H9 (cell line): ENCODE results near the gene FSD1. TPM values are rescaled to one million over a fixed set of nuclear protein-coding genes. Genes with fewer than 3 reads are reported as not detected.

Source experiments
- DNase-seq: peaks from one replicate; pipeline ENCODE4 v3.0.0-alpha.2; 2017
- H2AFZ ChIP-seq: one replicate; pipeline ENCODE4 v1.6.1; 2013; ENCODE audit warnings: mild to moderate bottlenecking, low read length, control low read depth, moderate library complexity
- H2AK5ac ChIP-seq: 2 replicates; pipeline ENCODE4 v1.6.1; 2013; ENCODE audit warnings: low read length, control low read depth, mixed read lengths; ENCODE audit not compliant: insufficient read length
- H2BK120ac ChIP-seq: one replicate; pipeline ENCODE4 v1.6.1; 2013; ENCODE audit warnings: low read depth, mild to moderate bottlenecking, low read length, control low read depth, inconsistent platforms; ENCODE audit not compliant: poor library complexity, severe bottlenecking
- H2BK12ac ChIP-seq: 2 replicates; pipeline ENCODE4 v1.6.1; 2013; ENCODE audit warnings: low read length, control low read depth, mixed read lengths, low read depth; ENCODE audit not compliant: insufficient read length
- H2BK15ac ChIP-seq: 2 replicates; pipeline ENCODE4 v1.6.1; 2013; ENCODE audit warnings: low read depth, low read length, control low read depth
- H2BK20ac ChIP-seq: one replicate; pipeline ENCODE4 v1.6.1; 2013; ENCODE audit warnings: low read depth, mild to moderate bottlenecking, low read length, control low read depth, inconsistent platforms; ENCODE audit not compliant: poor library complexity, severe bottlenecking
- H2BK5ac ChIP-seq: 2 replicates; pipeline ENCODE4 v1.6.1; 2013; ENCODE audit warnings: low read length, control low read depth, mixed read lengths; ENCODE audit not compliant: insufficient read length
- H3K14ac ChIP-seq: 2 replicates; pipeline ENCODE4 v1.6.1; 2013; ENCODE audit warnings: low read length, control low read depth; ENCODE audit not compliant: insufficient read depth
- H3K18ac ChIP-seq: 2 replicates; pipeline ENCODE4 v1.6.1; 2013; ENCODE audit warnings: low read depth, mild to moderate bottlenecking, mixed read lengths, low read length, control low read depth; ENCODE audit not compliant: insufficient read length
- H3K23ac ChIP-seq: 2 replicates; pipeline ENCODE4 v1.6.1; 2013; ENCODE audit warnings: low read length, control low read depth, mixed read lengths, low read depth; ENCODE audit not compliant: insufficient read length
- H3K23me2 ChIP-seq: 2 replicates; pipeline ENCODE4 v1.6.1; 2013; ENCODE audit warnings: low read depth, mild to moderate bottlenecking, mixed read lengths, low read length, control low read depth; ENCODE audit not compliant: insufficient read length, poor library complexity, severe bottlenecking
- H3K27ac ChIP-seq: 2 replicates; pipeline ENCODE4 v1.5.1; 2013; ENCODE audit warnings: low read length, control low read depth, mixed read lengths, low read depth; ENCODE audit not compliant: insufficient read length
- H3K27me3 ChIP-seq: 2 replicates; pipeline ENCODE4 v1.6.1; 2013; ENCODE audit warnings: low read length, control low read depth, inconsistent platforms; ENCODE audit not compliant: insufficient read depth
- H3K4ac ChIP-seq: 2 replicates; pipeline ENCODE4 v1.6.1; 2013; ENCODE audit warnings: low read depth, mild to moderate bottlenecking, control low read depth, inconsistent platforms, low read length, moderate library complexity
- H3K4me1 ChIP-seq: 2 replicates; pipeline ENCODE4 v1.6.1; 2013; ENCODE audit warnings: low read length, control low read depth, inconsistent platforms; ENCODE audit not compliant: insufficient read depth
- H3K4me2 ChIP-seq: 2 replicates; pipeline ENCODE4 v1.6.1; 2013; ENCODE audit warnings: low read length, control low read depth, mixed read lengths; ENCODE audit not compliant: insufficient read length, insufficient read depth
- H3K56ac ChIP-seq: 2 replicates; pipeline ENCODE4 v1.6.1; 2013; ENCODE audit warnings: low read depth, mild to moderate bottlenecking, mixed read lengths, low read length, control low read depth; ENCODE audit not compliant: insufficient read length
- H3K79me1 ChIP-seq: 2 replicates; pipeline ENCODE4 v1.6.1; 2013; ENCODE audit warnings: low read depth, mild to moderate bottlenecking, moderate library complexity, low read length, control low read depth, inconsistent platforms; ENCODE audit not compliant: insufficient read depth, poor library complexity, severe bottlenecking
- H3K79me2 ChIP-seq: 2 replicates; pipeline ENCODE4 v1.6.1; 2013; ENCODE audit warnings: low read length, control low read depth, inconsistent platforms; ENCODE audit not compliant: insufficient read depth
- H3K9ac ChIP-seq: 2 replicates; pipeline ENCODE4 v1.6.1; 2013; ENCODE audit warnings: low read length, control low read depth, mixed read lengths; ENCODE audit not compliant: insufficient read length; ENCODE audit errors: extremely low read depth
- H3K9me3 ChIP-seq: one replicate; pipeline ENCODE4 v1.6.1; 2013; ENCODE audit warnings: low read depth, low read length, inconsistent platforms; ENCODE audit not compliant: control insufficient read depth
- H3T11ph ChIP-seq: one replicate; pipeline ENCODE4 v1.6.1; 2013; ENCODE audit warnings: mild to moderate bottlenecking, low read length, control low read depth, inconsistent platforms
- H4K20me1 ChIP-seq: one replicate; pipeline ENCODE4 v1.6.1; 2013; ENCODE audit not compliant: control insufficient read depth, insufficient read length, insufficient read depth
- H4K5ac ChIP-seq: 2 replicates; pipeline ENCODE4 v1.6.1; 2013; ENCODE audit warnings: low read depth, mild to moderate bottlenecking, mixed read lengths, low read length, control low read depth; ENCODE audit not compliant: insufficient read length
- H4K8ac ChIP-seq: replicated peaks from 2 replicates; pipeline ENCODE4 v1.6.1; 2013; ENCODE audit warnings: low read length, control low read depth, mixed read lengths, low read depth; ENCODE audit not compliant: insufficient read length
- H4K91ac ChIP-seq: 2 replicates; pipeline ENCODE4 v1.6.1; 2013; ENCODE audit warnings: low read depth, mild to moderate bottlenecking, moderate library complexity, mixed read lengths, low read length, control low read depth; ENCODE audit not compliant: insufficient read length
- H3K27ac Mint-ChIP-seq, 3 experiments: 2 replicates in 2 of 3; 3 replicates in 1 of 3; pipeline ENCODE4 v1.8.0; 2020 to 2021; ENCODE audit warnings: mixed read lengths in 3 of 3, mild to moderate bottlenecking in 1 of 3, moderate library complexity in 1 of 3
- H3K27me3 Mint-ChIP-seq: 2 replicates; pipeline ENCODE4 v1.8.0; 2021; ENCODE audit warnings: low read depth, mild to moderate bottlenecking, moderate library complexity, mixed read lengths
- H3K36me3 Mint-ChIP-seq, 3 experiments: 2 replicates in 2 of 3; 3 replicates in 1 of 3; pipeline ENCODE4 v1.8.0; 2020 to 2021; ENCODE audit warnings: low read depth in 3 of 3, mixed read lengths in 3 of 3; ENCODE audit not compliant: insufficient read depth in 1 of 3
- H3K4me1 Mint-ChIP-seq, 2 experiments: 2 replicates each; pipeline ENCODE4 v1.8.0; 2020; ENCODE audit warnings: mixed read lengths in 2 of 2
- H3K4me3 Mint-ChIP-seq, 2 experiments: 2 replicates in 1 of 2; 3 replicates in 1 of 2; pipeline ENCODE4 v1.8.0; 2020 to 2021; ENCODE audit warnings: mild to moderate bottlenecking in 2 of 2, mixed read lengths in 2 of 2, moderate library complexity in 1 of 2
- H3K9me3 Mint-ChIP-seq, 2 experiments: 2 replicates in 1 of 2; 3 replicates in 1 of 2; pipeline ENCODE4 v1.8.0; 2020; ENCODE audit warnings: mild to moderate bottlenecking in 2 of 2, mixed read lengths in 2 of 2, moderate library complexity in 1 of 2
- WGBS: extraction: QIAGEN DNeasy Blood & Tissue Kit; methylation state at CpG from one replicate; pipeline ENCODE4 v1.1.7; 2013; ENCODE audit warnings: missing lambda C conversion rate, low lambda C conversion rate, mixed read lengths; ENCODE audit not compliant: insufficient read length; ENCODE audit errors: extremely low coverage; 5-methylcytosine and 5-hydroxymethylcytosine counted together
- total RNA-seq: library from RNA; stranded (reverse); gene quantifications from 2 replicates; pipeline ENCODE4 v1.2.1, GENCODE V29; 2021
- TF ChIP-seq, protein P1 (sequence below): fragments of 200-600 bp; sonication (generic); conservative IDR thresholded peaks from 3 replicates; pipeline ENCODE4 v1.8.0; 2021; ENCODE audit warnings: antibody characterized with exemption, mild to moderate bottlenecking

The FSD1 gene
- total RNA-seq, 1 experiment from 2014 or later = 53.6 TPM

GRCh38 chr19:4305257-4305612, 837 bp downstream of the FSD1 start:
- H2BK12ac ChIP-seq = no peak overlapping the region
- H3K14ac ChIP-seq = no peak overlapping the region
- no CpG with 5 or more reads among the region's 7 CpGs for WGBS
- H2AK5ac ChIP-seq = no peak overlapping the region
- Mint-ChIP-seq H3K27me3 (peaks cover 10% of the 10 kb centered on the region), H3K9me3 (no peaks in the 10 kb centered on the region; a peak in 2 of 5 replicates), H3K27ac (no peak overlapping the region), H3K4me3 (peak overlapping the region; percentile 64 to 76), H3K36me3 (peaks cover 16 to 43% (median 36%) of the 10 kb centered on the region in 3 experiments; a peak in 6 of 7 replicates), H3K4me1 (peaks cover 10 to 20% of the 10 kb centered on the region in 2 experiments)
- TF ChIP-seq, protein P1, sequence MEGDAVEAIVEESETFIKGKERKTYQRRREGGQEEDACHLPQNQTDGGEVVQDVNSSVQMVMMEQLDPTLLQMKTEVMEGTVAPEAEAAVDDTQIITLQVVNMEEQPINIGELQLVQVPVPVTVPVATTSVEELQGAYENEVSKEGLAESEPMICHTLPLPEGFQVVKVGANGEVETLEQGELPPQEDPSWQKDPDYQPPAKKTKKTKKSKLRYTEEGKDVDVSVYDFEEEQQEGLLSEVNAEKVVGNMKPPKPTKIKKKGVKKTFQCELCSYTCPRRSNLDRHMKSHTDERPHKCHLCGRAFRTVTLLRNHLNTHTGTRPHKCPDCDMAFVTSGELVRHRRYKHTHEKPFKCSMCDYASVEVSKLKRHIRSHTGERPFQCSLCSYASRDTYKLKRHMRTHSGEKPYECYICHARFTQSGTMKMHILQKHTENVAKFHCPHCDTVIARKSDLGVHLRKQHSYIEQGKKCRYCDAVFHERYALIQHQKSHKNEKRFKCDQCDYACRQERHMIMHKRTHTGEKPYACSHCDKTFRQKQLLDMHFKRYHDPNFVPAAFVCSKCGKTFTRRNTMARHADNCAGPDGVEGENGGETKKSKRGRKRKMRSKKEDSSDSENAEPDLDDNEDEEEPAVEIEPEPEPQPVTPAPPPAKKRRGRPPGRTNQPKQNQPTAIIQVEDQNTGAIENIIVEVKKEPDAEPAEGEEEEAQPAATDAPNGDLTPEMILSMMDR = no peak
- H4K5ac ChIP-seq = no peak overlapping the region
- no peaks in the 10 kb centered on the region for H3K27me3 ChIP-seq
- no peak overlapping the region for H3K56ac ChIP-seq
- no peak overlapping the region for H3K9ac ChIP-seq
- H2BK20ac ChIP-seq = no peak overlapping the region
- no peak overlapping the region for H2AFZ ChIP-seq
- H3K23ac ChIP-seq = no peak overlapping the region
- peak overlapping the region; percentile 5 for H3K4me2 ChIP-seq
- H3T11ph ChIP-seq = no peak overlapping the region
- no peaks in the 10 kb centered on the region for H3K9me3 ChIP-seq
- no peak overlapping the region for H4K91ac ChIP-seq
- H3K79me2 ChIP-seq = no peaks in the 10 kb centered on the region
- no peak overlapping the region for H4K8ac ChIP-seq
- H2BK15ac ChIP-seq = no peak overlapping the region
- DNase-seq = no peak
- H3K27ac ChIP-seq = no peak overlapping the region
- no peak overlapping the region for H2BK120ac ChIP-seq
- no peaks in the 10 kb centered on the region for H4K20me1 ChIP-seq
- no peaks in the 10 kb centered on the region for H3K4me1 ChIP-seq
- H3K4ac ChIP-seq = no peak overlapping the region
- no peak overlapping the region for H2BK5ac ChIP-seq
- H3K23me2 ChIP-seq = no peaks in the 10 kb centered on the region
- no peaks in the 10 kb centered on the region for H3K79me1 ChIP-seq
- H3K18ac ChIP-seq = no peak overlapping the region
